NCI-H510A (cell line): ENCODE measurements around the gene CES4A.
A peak's percentile ranks its signal among the peaks of the same experiment; 100 is the strongest.
"Not testable (repeated sequence)": the region's sequence is repeated elsewhere in the genome, so short reads cannot be mapped to it uniquely, and the experiment has no call there.

Experiments
- DNase-seq: peaks from one replicate; lab custom pipeline; 2025; lab: John Stamatoyannopoulos, UW

Gene CES4A

GRCh38 chr16:66988197-66988788 is at the start of gene CES4A:
Gene CES4A (plus strand): TSS chr16:66988589. CDS start chr16:66988773, 184 bp downstream.
- DNase-seq, result no peak

- no peak for DNase-seq
Observed at GRCh38 chr16:66939366-66939765, 49.0 kb upstream of the CES4A start.

GRCh38 chr16:66940236-66940635 is 48.2 kb upstream of the CES4A start:
- no peak for DNase-seq

- no peak for DNase-seq
Observed at GRCh38 chr16:66942981-66943380, 45.4 kb upstream of the CES4A start.

- no peak for DNase-seq
Observed at GRCh38 chr16:66943426-66944053, 44.8 kb upstream of the CES4A start.

- DNase-seq, result no peak
Observed at GRCh38 chr16:66944054-66944441, 44.3 kb upstream of the CES4A start.

- DNase-seq, result not testable (repeated sequence)
Observed at GRCh38 chr16:66944971-66945370, 43.4 kb upstream of the CES4A start.

GRCh38 chr16:66945939-66946338 is 42.5 kb upstream of the CES4A start:
- no peak for DNase-seq

GRCh38 chr16:66946541-66946940 is 41.8 kb upstream of the CES4A start:
- DNase-seq, result no peak

GRCh38 chr16:66946974-66947301 is 41.5 kb upstream of the CES4A start:
- no peak for DNase-seq

GRCh38 chr16:66947302-66948065 is 40.9 kb upstream of the CES4A start:
- DNase-seq, result no peak

- DNase-seq, result no peak
Observed at GRCh38 chr16:66948134-66948836, 40.1 kb upstream of the CES4A start.

- no peak for DNase-seq
Observed at GRCh38 chr16:66948837-66949225, 39.6 kb upstream of the CES4A start.

- no peak for DNase-seq
Observed at GRCh38 chr16:66949472-66949871, 38.9 kb upstream of the CES4A start.

- no peak for DNase-seq
Observed at GRCh38 chr16:66950437-66950836, 38.0 kb upstream of the CES4A start.

GRCh38 chr16:66950971-66951790 is 37.2 kb upstream of the CES4A start:
- no peak for DNase-seq

GRCh38 chr16:66952430-66953110 is 35.8 kb upstream of the CES4A start:
- no peak for DNase-seq

- DNase-seq, result no peak
Observed at GRCh38 chr16:66953462-66954096, 34.8 kb upstream of the CES4A start.

- peak; percentile 18 for DNase-seq
Observed at GRCh38 chr16:66954097-66954659, 34.2 kb upstream of the CES4A start.

- not testable (repeated sequence) for DNase-seq
Observed at GRCh38 chr16:66955363-66956153, 32.8 kb upstream of the CES4A start.
